SIG-M5 (cell line): ENCODE results near the gene NPHP3.
"Not testable (repeated sequence)": the region's sequence is repeated elsewhere in the genome, so short reads cannot be mapped to it uniquely, and the experiment has no call there.

Source experiments
- DNase-seq: peaks from one replicate; lab custom pipeline; 2025; lab: John Stamatoyannopoulos, UW

NPHP3 gene

GRCh38 chr3:132641837-132642538, 80.2 kb downstream of the NPHP3 start:
- DNase-seq = no peak

DNA sequence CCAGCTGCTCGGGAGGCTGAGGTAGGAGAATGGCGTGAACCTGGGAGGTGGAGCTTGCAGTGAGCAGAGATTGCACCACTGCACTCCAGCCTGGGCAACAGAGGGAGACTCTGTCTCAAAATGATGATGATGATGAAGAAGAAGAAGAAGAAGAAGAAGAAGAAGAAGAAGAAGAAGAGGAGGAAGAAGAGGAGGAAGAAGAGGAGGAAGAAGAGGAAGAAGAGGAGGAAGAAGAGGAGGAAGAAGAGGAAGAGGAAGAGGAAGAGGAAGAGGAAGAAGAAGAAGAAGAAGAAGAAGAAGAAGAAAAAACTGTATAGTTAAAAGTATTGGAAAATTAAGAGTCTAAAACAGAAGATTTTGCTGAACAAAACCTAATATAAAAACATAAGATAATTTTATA, 80.8 kb downstream of the NPHP3 start:
- DNase-seq = not testable (repeated sequence)

GRCh38 chr3:132638706-132639105, 83.5 kb downstream of the NPHP3 start:
- DNase-seq = no peak

DNA sequence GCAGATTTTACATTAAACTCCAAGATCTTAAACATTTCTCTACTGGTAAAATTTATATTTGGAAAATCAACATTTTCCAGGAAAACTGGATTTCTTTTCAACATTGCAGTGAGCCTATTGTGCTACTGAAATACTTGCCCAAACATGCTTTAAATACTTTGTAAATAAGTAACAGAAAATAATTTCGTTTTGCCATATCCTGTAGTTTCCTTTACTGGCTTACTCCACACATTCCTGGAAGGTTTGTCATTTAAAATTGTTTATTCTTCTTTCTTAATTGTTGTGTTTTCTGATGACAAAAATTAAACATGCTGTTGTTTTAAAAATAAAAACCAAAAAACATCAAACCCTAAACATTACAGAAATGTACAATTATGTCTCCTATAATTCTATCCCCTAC, 84.6 kb downstream of the NPHP3 start:
- no peak for DNase-seq

GRCh38 chr3:132635052-132635451, 87.2 kb downstream of the NPHP3 start:
- DNase-seq = no peak
